K562 (cell line): ENCODE measurements around the gene OXT. TPM values are rescaled to one million over a fixed set of nuclear protein-coding genes. Genes with fewer than 3 reads are reported as not detected.
A peak's percentile ranks its signal among the peaks of the same experiment; 100 is the strongest.

Source experiments
- ATAC-seq: fragments of 200-7000 bp; cut with Tn5 transposase; 3 replicates; pipeline ENCODE4 v1.9.1; 2020; ENCODE audit warnings: moderate library complexity
- BruUV-seq: library from RNA; stranded (reverse); fragments of 400-500 nt; replicated peaks from 2 replicates; lab custom pipeline; 2021; lab: Mats Ljungman, UMichigan
- CTCF ChIA-PET: fragments of 300-600 bp; formaldehyde crosslinking; extraction: SDS; loops from one replicate; lab custom pipeline; 2021; ENCODE audit warnings: low intra/inter-chr PET ratio; lab: Yijun Ruan, JAX
- POLR2A ChIA-PET: fragments of 300-600, 350-650 bp; sonication (Branson Sonifier 250); formaldehyde crosslinking; extraction: SDS; loops from one replicate; lab custom pipeline; 2021; ENCODE audit warnings: antibody characterized with exemption, inconsistent platforms; lab: Yijun Ruan, JAX
- DNase-seq, 4 experiments: peaks; one replicate each; pipeline versions ENCODE4 v3.0.0 to v3.0.0-alpha.2; 2011 to 2018; ENCODE audit warnings: low spot score in 3 of 4, mixed read lengths in 3 of 4; ENCODE audit errors: extremely low read depth in 1 of 4
- FAIRE-seq: peaks from 2 replicates; lab custom pipeline; 2011; peaks lifted over from hg19 to GRCh38; lab: Jason Lieb, UNC
- H2AFZ ChIP-seq: 2 replicates; pipeline ENCODE4 v1.6.0; 2011; ENCODE audit warnings: low read depth, low read length, control low read depth, inconsistent platforms
- H3K27ac ChIP-seq: fragments of 200-600 bp; 3 replicates; pipeline ENCODE4 v1.8.0; 2011; ENCODE audit warnings: low read depth, mild to moderate bottlenecking, control low read depth, inconsistent platforms, low read length, moderate library complexity, mixed read lengths; ENCODE audit errors: extremely low read depth
- H3K27me3 ChIP-seq, 2 experiments: fragments of 300-600 bp in 1 of 2; 2 replicates in 1 of 2; 3 replicates in 1 of 2; pipeline versions ENCODE4 v1.6.0 to v1.8.0; 2011; ENCODE audit warnings: inconsistent platforms in 2 of 2, low read length in 2 of 2, mild to moderate bottlenecking in 1 of 2, mixed read lengths in 1 of 2, moderate library complexity in 1 of 2; ENCODE audit not compliant: control insufficient read depth in 2 of 2, insufficient read depth in 2 of 2
- H3K36me3 ChIP-seq: fragments of 300-600 bp; 3 replicates; pipeline ENCODE4 v1.8.0; 2011; ENCODE audit warnings: mild to moderate bottlenecking, low read length, inconsistent platforms; ENCODE audit not compliant: control insufficient read depth, insufficient read depth
- H3K4me1 ChIP-seq, 2 experiments: fragments of 200-600 bp in 1 of 2; replicated peaks in 1 of 2; 2 replicates in 1 of 2; 3 replicates in 1 of 2; pipeline versions ENCODE4 v1.5.1 to v1.8.0; 2011; ENCODE audit warnings: inconsistent platforms in 2 of 2, low read length in 2 of 2, mild to moderate bottlenecking in 1 of 2, mixed read lengths in 1 of 2, moderate library complexity in 1 of 2; ENCODE audit not compliant: control insufficient read depth in 2 of 2, insufficient read depth in 2 of 2
- H3K4me2 ChIP-seq: 2 replicates; pipeline ENCODE4 v1.6.1; 2011; ENCODE audit warnings: low read length, control low read depth, inconsistent platforms, mixed read lengths; ENCODE audit not compliant: insufficient read depth
- H3K4me3 ChIP-seq: fragments of 200-600 bp; sonication (generic), shearing (Covaris generic); 2 replicates; pipeline ENCODE4 v1.5.1; 2016; ENCODE audit warnings: control low read depth, inconsistent platforms
- H3K79me2 ChIP-seq: fragments of 200-600 bp; 3 replicates; pipeline ENCODE4 v1.8.0; 2011; ENCODE audit warnings: low read length, inconsistent platforms; ENCODE audit not compliant: control insufficient read depth, insufficient read depth
- H3K9ac ChIP-seq, 2 experiments: 2 replicates each; pipeline versions ENCODE4 v1.6.0 to v1.6.1; 2011; ENCODE audit warnings: low read depth in 2 of 2, low read length in 2 of 2, control low read depth in 1 of 2, inconsistent platforms in 1 of 2, mild to moderate bottlenecking in 1 of 2, mixed read lengths in 1 of 2; ENCODE audit not compliant: insufficient read depth in 1 of 2
- H3K9me1 ChIP-seq: one replicate; pipeline ENCODE4 v1.6.0; 2011; ENCODE audit warnings: inconsistent platforms, mild to moderate bottlenecking, low read length, moderate library complexity; ENCODE audit not compliant: control insufficient read depth, insufficient read depth
- H3K9me3 ChIP-seq: replicated peaks from 2 replicates; pipeline ENCODE4 v1.5.1; 2011; ENCODE audit warnings: low read depth, low read length, inconsistent platforms; ENCODE audit not compliant: control insufficient read depth, insufficient read depth
- H4K20me1 ChIP-seq: replicated peaks from 2 replicates; pipeline ENCODE4 v1.6.1; 2011; ENCODE audit warnings: low read length, inconsistent platforms, mixed read lengths; ENCODE audit not compliant: control insufficient read depth, insufficient read depth
- ARID2 ChIP-seq: fragments of 450-650 bp; IDR thresholded peaks from 2 replicates; pipeline ENCODE4 v1.6.1; 2017; ENCODE audit warnings: antibody characterized with exemption, mild to moderate bottlenecking
- DLX4 ChIP-seq: fragments of 250-450 bp; sonication (Bioruptor Pico); IDR thresholded peaks from 2 replicates; pipeline ENCODE4 v1.6.1; 2021; ENCODE audit warnings: mild to moderate bottlenecking
- DMBX1 ChIP-seq: fragments of 250-450 bp; sonication (Bioruptor Pico); IDR thresholded peaks from 2 replicates; pipeline ENCODE4 v1.8.0; 2022; ENCODE audit warnings: inconsistent platforms, mild to moderate bottlenecking, moderate library complexity, borderline replicate concordance
- HDAC8 ChIP-seq: fragments of 450-650 bp; IDR thresholded peaks from 2 replicates; pipeline ENCODE4 v1.6.1; 2016; ENCODE audit warnings: mild to moderate bottlenecking, missing genetic modification characterization, moderate library complexity, missing compliant biosample characterization
- HNRNPL ChIP-seq: fragments of 200-400 bp; formaldehyde crosslinking; IDR thresholded peaks from 2 replicates; pipeline ENCODE4 v1.6.1; 2017; ENCODE audit warnings: low read depth, mild to moderate bottlenecking, low read length
- NBN ChIP-seq: fragments of 450-650 bp; IDR thresholded peaks from 2 replicates; pipeline ENCODE4 v1.6.1; 2016; ENCODE audit warnings: low read depth, mild to moderate bottlenecking
- NCOA2 ChIP-seq, 2 experiments: fragments of 450-650 bp; IDR thresholded peaks; 2 replicates each; pipeline ENCODE4 v1.6.1; 2018; ENCODE audit warnings: mild to moderate bottlenecking in 2 of 2, moderate library complexity in 1 of 2; ENCODE audit not compliant: partially characterized antibody in 2 of 2
- TCF3 ChIP-seq: sonication (generic); formaldehyde crosslinking; IDR thresholded peaks from 2 replicates; pipeline ENCODE4 v1.4.0; 2020; ENCODE audit warnings: mild to moderate bottlenecking, missing genetic modification reagents
- ZNF384 ChIP-seq: IDR thresholded peaks from 2 replicates; pipeline ENCODE4 v1.6.1; 2012; ENCODE audit warnings: low read depth, low read length, improper control_type of control experiment
- WGBS: fragments of 100-300 bp; shearing (Covaris generic); methylation state at CpG from one replicate; pipeline ENCODE4 v1.1.6; 2016; ENCODE audit warnings: low coverage, mixed read lengths; ENCODE audit not compliant: insufficient coverage; ENCODE audit errors: missing lambda C conversion rate; 5-methylcytosine and 5-hydroxymethylcytosine counted together
- in situ Hi-C: fragments of 300-500 bp; cut with MboI; formaldehyde crosslinking; loops from 4 replicates; pipeline ENCODE4 v1.15.0; 2018; ENCODE audit warnings: inconsistent platforms, mixed read lengths
- intact Hi-C: fragments of 100-400 bp; cut with micrococcal nuclease; formaldehyde crosslinking; loops from 2 replicates; pipeline ENCODE4 v1.14.2; 2022
- polyA plus RNA-seq, 8 experiments: library from polyadenylated mRNA; depleted of rRNA in 4 of 8; stranded (reverse) in 5 of 8; unstranded in 3 of 8; fragments of >200 nt; fragmentation: Nextera tagmentation in 2 of 8; fragmentation: Illumina TruSeq in 1 of 8; extraction: Ambion mirVana in 2 of 8; extraction: Trizol in 1 of 8; gene quantifications; 2 replicates each; pipeline versions ENCODE4 v1.2.1 to v1.2.3, GENCODE V29; 2011 to 2014; ENCODE audit warnings: inconsistent platforms in 1 of 8, missing spikeins in 1 of 8
- total RNA-seq, 7 experiments: library from RNA; depleted of rRNA in 6 of 7; stranded (reverse); fragments of >200 nt in 6 of 7; fragmentation: Illumina TruSeq in 2 of 7; extraction: Trizol in 2 of 7; gene quantifications; 2 replicates each; pipeline versions ENCODE4 v1.2.1 to v1.2.3, GENCODE V29; 2011 to 2021; ENCODE audit warnings: low replicate concordance in 1 of 7

OXT gene
- total and polyA plus RNA-seq, 9 of the 15 experiments (the other 6 are each of a cell fraction or from before 2014, with no cell fraction given), result not detected

GRCh38 chr20:3093861-3094361, 22.5 kb downstream of the OXT start (continued):
- TF ChIP-seq ZNF384, result no peak
- TF ChIP-seq TCF3, result peak; percentile 43
- no peak for TF ChIP-seq HDAC8 (tag)
- TF ChIP-seq NCOA2 (IDR thresholded peaks at IDR 0.05; ENCODE audit: partially characterized antibody in 2 of 2), result no peak
- no peak for TF ChIP-seq DLX4
- TF ChIP-seq DMBX1 (CRISPR knock-in tag), result no peak
- no peak for TF ChIP-seq ARID2

- intact Hi-C loops, result no loop called here
Measured at GRCh38 chr20:3094848-3095629, 23.6 kb downstream of the OXT start.

More at GRCh38 chr20:3094848-3095629, 23.6 kb downstream of the OXT start:
- Histone ChIP-seq H3K79me2 (no peaks in the 10 kb centered on the region), H3K9me1 (no peaks in the 10 kb centered on the region), H3K9ac (peak overlapping the region in 1 of 2 experiments; percentile 71; a peak in 2 of 4 replicates), H3K4me1 (peaks cover 10 to 23% of the 10 kb centered on the region in 2 experiments; a peak in 4 of 5 replicates), H3K36me3 (no peaks in the 10 kb centered on the region), H3K27ac (no peak overlapping the region), H4K20me1 (no peaks in the 10 kb centered on the region), H3K4me2 (no peak overlapping the region), H3K4me3 (no peak overlapping the region), H3K9me3 (no peaks in the 10 kb centered on the region), H2AFZ (no peak overlapping the region), H3K27me3 (no peaks in the 10 kb centered on the region)
- POLR2A ChIA-PET, result interaction anchor here (1.1 kb wide), 1 partner anchor 20 kb away, joined by 3 read pairs; no protein-coding TSS in a partner anchor
- FAIRE-seq, result no peak
- WGBS, result 58% methylated on average over 8 of the region's 13 CpGs
- DNase-seq, result no peak
- CTCF ChIA-PET, result no interaction called here
- BruUV-seq, result no TSS peak
- in situ Hi-C loops, result no loop called here
- no peak for ATAC-seq
- TF ChIP-seq NBN (no peak), HNRNPL (no peak)
